Effector CD8-positive, alpha-beta T cell (primary cell): ENCODE data around the gene LMNA.

ENCODE experiments used
- DNase-seq: peaks from one replicate; lab custom pipeline; 2025; lab: John Stamatoyannopoulos, UW

The LMNA gene

DNA sequence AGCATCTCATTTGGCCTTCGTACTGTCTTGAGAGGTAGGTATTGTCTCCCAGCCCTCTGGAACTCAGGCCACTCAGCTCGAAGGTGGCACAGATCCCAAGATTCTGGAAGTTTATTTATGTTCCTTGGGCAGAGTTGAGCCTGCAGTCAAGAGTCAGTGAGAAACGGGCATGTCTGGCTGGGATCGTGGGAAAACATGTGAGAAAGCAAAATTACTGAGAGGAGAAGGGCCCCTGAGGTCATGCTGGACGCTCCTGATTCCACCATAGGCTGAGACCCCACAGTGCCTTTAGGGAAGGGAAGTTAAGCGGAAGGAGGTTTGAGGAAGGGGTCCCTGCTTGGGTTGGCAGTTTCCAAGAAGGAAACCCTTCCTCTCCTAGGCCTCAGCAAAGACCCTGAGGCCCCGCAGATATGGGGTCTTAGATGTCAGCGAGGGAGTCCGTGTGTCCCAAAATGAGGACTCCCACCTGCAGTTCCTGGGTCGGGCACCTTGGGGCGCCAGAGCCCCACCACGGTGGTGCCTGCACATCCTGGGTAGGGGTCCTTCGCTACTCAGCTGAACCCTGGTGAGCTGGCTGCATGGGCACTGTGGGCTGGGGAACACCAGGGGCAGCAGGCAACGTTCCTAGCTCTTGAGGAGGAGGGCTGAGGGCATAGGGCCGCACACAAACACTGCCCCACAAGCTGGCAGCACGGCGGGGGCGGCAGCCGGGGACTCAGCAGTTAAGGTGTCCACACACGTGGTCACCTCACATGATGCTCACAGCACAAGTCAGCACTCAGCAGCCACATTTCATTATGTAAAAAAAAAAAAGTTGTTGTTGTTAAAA, 26.6 kb downstream of the LMNA start:
- DNase-seq = no peak

DNA sequence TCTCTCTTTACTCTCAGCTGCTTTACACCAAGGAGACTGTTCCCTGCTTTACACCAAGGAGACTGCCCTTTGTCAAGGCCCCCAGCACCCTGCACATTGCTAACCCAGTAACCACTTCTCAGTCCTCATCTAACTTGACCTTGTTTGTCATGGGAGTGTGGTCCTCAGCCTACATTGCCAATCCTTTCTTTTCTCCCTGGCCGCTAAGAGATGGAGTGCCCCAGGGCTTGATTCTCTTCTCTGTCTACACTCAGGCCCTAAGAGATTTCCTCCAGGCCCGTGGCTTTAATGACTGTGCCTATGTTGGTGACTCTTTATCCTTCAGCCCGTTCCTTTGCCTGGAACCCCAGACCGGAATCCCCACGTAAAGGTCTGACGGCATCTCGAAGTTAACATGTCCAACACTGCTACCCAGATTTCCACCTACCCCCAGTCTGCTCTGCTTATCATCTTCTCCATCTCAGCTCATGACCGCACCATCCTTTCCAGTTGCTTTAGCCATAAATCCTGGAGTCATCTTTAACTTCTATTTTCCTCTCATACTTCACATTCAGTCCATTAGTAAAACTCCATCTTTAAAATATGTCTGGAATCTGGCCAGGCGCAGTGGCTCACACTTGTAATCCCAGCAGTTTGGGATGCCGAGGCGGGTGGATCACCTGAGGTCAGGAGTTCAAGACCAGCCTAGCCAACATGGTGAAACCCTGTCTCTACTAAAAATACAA, 29.4 kb downstream of the LMNA start:
- DNase-seq = no peak

DNA sequence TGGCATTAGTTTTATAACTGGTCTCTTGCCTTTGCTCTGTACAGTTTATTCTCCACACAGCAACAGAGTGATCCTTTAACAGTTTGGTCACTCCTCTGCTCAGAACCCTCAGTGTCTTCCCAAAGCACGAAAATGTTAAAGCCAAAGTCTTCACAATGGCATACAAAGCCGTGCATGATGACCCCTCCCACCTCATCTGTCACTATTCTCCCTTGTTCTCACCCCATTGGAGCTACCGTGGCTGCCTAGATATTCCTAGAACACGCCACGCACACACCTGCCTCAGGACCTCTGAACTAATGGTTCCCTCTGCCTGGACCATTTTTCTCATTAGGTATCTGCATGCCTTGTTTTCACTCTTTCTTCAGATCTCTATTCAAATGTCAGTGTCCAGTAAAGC, 30.2 kb downstream of the LMNA start:
- no peak for DNase-seq

DNA sequence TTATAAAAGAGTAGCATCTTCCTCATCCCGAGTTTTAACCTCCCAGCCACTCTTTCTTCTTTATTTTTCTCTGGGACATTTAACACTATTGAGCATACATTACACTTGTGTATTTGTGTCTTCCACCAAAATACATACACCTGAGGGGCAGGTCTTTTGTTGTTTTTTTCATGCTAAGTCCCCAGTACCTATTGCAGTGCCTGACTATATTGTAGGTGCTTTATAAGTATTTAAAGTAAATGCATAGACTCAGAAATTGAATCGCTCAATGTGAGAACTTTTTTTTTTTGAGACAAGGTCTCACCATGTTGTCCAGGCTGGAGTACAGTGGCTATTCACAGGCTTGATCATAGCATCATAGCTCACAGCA, 31.1 kb downstream of the LMNA start:
- no peak for DNase-seq

DNA sequence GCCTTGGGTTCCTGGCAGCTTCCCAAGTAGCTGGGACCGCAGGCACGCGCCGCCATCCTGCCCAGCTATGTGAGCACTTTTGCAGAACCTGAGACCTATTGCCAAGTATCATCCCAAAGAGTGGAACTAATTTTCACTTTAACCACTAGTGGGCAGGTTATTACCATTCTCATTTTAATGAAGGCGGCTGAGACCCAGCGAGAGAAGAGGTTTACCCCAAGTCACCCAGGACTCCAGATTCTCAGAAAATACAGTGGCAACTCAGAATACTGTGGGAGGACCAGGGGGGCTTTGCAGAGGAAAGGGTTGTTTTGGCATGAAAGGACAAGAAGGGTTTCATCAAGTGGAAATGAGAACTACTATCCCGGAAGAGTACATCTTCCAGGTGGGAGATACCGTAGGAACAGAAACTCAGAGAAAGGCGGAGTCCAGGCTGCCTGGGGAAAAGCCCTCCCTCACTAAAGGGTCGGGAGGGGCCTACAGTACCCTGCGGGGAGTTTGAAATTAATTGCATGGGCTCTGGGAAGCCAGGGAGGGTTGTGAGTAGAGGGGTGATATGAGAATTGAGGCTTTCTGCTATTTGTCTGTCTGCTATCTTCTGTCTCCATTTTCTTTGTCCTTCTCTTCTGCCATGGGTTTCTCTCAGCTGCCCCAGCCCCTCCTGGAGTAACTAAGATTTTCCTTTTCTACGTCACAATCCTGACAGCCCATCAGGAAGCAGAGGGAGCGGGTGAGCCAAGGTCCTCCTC, 31.7 kb downstream of the LMNA start:
- DNase-seq = no peak

DNA sequence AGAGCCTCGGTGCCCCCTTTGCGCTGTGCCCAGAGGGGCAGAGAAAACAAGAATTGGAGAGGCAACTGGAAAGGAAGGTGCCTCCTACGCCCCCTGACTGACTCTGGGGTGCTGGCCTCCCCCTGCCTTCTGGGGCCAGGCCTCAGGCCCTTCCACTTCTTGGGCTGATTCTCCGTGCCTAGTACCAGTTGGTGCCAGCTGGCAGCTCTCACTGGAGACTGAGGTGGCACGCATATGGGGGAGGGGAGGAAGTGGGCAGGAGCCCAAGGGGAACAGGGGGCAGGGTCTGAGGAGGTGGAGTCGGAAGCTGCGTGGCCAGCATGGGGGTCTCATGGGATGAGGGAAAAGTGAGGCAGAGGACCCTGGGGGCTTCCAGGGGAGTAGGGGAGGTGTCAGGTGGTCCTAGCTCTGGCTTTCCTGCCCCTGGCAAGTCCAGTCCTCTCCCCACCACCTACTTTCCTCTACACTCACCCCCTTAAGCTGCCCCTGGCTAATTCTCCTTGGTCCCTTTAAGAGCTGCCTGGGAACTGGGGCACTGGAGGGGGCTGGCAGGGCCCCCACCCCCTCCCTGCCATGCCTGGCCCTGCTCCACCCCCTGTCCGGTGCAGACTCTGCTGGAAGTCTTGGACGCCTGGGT, 32.4 kb downstream of the LMNA start:
- no peak for DNase-seq

DNA sequence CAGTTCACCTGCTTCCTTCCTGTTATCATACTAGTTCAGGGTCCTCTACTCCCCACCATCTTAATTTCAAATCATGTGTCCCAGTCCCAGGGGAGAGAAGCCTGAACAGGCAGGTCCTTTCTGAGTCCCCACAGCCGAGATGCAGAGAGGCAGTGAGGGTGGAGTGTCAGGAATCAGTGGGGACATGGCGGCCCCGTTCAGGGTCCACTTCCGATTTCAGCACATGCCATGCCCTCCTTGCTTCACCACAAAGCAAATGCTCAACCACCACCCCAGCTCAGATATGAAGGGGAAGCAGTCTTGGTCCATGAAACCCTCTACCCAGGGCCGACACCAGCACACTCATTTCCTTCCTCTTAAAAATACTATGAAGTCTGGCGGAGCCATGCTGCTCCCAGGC, 33.7 kb downstream of the LMNA start:
- DNase-seq = no peak

DNA sequence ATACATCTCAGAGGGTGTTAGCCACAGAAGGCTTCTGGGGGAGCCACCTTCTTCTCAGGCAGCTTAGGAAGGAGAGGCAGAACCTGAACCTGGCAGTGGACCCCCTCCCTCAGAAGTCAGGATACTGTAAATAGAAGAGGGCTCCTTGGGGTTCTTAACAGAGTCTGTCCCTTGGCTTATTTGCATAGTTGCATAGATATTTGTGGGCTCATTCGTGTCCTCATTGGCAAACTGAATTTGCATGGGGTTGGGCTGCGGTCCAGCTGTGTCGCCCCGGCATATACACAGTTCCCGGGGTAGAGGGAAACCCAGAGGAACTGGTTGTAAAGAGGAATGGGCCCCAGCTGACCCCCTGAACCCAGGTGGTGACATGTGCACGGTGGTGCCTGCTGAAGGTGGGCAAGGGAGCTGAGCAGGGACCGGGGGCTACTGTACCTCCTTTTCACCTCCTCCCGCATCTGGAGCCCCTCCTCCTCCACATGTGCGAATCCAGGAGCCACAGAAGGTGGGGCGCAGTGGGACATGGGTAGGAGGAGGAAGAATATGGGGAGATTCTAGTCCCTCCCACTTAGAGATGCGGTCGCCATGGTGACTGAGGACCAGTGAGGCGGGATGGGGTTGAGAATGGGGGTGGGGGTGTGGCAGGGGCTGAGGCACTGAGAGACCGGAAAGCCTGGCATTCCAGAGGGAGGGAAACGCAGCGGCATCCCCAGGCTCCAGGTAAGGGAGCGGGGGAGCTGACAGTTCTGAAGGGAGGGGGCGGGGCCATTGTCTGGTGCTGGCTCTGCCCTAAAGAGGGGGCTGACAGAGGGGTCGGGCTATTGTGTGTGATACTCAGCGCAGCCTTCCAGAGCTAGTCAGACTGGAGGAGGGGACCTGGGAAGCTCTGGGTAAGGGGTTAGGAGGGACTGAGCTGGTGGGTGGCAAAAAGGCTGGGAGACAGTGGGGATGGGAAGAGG, 35.1 kb downstream of the LMNA start:
- no peak for DNase-seq

DNA sequence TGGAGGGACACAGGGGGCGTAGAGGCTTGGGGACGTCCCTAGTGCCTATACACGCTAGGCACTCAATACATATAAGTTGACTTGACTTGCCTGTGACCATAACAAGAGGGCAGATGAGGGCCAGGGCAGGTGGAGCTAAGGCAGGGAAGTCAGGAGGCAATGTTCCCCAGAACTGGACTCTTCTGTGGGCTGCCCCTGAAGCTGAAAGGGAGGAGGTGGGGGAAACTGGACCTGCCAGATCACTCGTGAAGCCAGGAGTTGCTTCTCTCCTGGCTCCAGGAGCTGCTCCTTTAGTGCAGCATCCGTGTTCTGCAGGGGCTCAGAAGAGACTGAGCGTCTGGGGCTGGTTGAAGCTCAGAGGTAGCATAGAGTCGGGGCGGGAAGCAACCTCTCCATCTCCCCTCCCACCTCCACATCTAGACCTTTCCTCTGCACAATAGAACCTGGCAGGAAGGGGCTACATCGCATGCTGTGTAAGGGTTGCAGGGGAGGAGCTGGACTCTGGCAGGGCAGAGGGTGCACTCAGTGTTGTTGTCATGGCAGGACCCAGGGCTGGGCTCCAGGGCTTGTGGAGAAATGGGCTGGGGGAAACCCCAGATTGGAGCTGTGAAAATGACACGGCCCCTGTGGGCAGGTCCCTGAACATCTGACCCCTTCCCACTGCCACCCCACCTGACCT, 36.0 kb downstream of the LMNA start:
- no peak for DNase-seq

DNA sequence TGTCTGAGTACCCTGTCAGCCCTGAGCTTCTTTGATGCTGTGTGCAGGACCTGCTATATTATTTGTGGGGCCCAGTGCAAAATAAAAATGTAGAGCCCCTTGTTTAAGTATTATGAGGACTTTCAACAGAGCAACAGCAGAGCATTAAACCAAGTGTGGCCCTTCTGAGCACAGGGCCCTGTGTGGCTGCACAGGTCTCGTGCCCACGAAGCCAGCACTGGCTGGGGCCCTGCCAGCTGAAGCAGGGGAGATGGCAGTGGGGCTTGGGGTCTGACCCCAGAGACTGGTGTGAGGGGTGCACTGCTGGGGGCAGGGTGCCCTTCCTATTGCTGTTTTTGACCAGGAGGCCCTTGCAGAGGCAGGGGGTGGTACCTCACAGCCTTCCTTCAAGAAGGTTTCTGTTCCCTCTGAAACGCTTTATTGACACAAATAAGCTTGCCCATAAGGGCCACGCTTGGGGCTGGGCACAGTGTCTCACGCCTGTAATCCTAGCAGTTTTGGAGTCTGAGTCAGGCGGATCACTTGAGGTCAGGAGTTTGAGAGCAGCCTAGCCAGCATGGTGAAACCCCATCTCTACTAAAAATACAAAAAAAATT, 36.7 kb downstream of the LMNA start:
- DNase-seq = no peak

DNA sequence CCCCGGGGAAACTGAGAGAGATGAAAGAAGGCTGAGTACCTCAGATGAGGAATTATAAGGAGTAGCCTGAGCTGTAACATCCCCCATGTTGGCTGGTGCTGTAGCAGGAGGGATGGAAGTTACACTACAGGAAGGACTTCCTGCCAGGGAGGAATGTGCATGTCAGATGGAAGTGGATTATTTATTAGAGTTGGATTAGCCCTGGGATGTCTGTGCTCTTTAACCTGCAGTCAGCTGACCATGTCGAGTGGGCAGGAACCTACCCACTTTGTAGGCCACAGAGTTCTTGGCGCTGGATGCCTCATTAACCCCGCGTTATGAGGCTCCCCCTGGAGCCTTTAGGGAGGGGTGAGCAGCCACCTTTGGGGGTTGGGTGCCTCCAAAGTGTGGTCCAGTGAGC, 38.1 kb downstream of the LMNA start:
- no peak for DNase-seq

DNA sequence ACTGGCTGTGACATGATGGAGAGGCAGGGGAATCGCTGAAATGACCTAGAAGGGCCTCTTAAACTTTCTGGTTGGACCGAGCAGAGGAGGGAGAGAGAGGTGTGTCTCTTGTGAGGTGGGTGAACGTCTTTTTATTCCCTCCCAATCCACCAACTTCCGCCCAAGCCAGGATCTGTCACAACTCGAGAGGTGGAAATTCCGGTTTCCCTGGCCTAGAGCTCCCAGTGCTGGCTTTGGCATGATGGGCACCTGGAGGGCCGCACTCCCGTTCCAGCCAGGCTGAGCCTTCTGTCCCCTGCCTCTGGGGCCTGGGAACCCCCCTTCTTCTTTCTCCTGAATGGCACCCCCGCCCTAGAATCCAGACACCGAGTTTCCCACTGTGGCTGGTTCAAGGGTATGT, 38.9 kb downstream of the LMNA start, which contains the start of gene SEMA4A:
Gene SEMA4A (plus strand): TSS at position 224 of the 400 bp plus-strand sequence. CDS start 994 bp downstream, outside the sequence.
- DNase-seq = no peak

DNA sequence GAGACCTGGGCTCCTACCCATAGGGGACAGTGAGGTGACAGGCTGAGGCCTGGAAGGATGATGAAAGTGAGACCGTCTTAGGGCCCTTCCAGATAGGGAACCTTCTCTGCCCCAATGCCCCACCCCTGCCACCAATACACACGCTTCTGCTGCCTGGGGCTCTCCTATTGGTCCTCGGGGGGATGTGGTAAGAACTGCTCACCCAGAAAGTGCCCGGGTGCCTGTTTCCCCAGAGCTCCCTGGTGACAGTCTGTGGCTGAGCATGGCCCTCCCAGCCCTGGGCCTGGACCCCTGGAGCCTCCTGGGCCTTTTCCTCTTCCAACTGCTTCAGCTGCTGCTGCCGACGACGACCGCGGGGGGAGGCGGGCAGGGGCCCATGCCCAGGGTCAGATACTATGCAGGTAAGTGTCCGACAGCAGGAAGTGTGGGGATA, 39.8 kb downstream of the LMNA start:
- DNase-seq = no peak

DNA sequence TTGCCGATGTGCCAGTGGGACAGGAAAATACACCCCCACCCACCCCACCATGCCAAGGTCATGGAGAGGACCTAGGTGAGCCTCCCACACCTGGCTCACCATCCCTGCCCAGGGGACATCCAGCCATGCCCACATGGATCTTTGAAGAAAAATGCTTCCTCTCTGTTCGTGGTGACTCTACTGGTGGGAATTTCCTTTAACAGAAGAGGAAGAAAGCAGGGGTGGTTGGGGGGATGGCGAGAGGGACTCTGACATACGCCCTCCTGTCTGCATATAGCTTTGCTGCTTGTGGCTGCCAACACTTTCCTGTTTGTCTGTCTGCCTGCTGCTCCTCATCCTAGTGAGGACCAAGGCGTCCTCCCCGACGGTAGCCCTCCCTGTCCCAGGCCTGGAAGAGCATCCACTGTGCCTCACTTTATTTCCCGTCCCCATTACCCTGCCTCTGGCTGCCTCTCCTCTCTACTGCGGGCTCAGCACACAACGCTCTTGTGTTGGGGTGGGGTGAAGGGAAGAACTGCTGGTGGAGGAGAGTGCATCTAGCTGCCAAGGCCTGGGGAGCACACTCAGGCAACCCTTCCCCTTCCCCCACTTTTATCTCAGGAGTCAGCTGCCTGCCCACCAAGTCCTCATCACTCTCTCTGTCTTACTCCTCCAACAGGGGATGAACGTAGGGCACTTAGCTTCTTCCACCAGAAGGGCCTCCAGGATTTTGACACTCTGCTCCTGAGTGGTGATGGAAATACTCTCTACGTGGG, 41.4 kb downstream of the LMNA start:
- DNase-seq = no peak

DNA sequence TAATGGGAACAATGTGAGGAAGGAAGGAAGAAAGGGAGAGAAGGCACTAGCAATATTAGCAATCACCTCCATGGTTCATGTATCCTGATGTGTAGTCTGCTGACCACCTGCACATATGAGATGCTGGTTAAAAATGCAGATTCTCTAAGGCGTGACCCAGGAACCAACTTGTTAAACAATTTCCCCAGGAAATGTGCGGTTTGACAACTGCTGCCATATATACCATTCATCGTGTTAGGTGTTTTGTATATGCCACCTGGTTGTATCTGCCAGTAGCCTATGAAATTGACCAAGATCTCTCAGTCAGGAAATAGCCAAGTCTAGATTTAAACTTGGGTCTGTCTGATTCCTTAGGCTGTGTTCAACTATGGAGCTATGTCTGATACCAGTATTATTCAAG, 43.0 kb downstream of the LMNA start:
- DNase-seq = no peak

DNA sequence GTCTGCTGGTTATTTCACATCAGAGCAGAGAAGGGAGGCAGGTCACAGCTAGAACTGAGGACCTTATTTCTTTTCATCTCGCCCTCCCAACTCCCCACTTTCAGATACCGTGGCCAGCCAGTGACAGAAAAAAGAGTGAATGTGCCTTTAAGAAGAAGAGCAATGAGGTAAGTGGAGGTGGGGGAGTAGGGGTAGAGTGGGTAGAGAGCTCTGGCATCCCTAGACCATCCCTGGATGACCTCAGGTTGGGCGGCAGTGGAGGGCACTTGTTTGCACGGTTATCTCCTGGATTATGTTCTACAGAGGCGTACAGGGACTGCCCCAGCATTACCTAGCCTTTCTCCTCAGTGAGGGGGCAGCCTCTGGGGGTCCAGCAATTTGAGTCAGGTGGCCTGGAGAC, 43.5 kb downstream of the LMNA start:
- no peak for DNase-seq

DNA sequence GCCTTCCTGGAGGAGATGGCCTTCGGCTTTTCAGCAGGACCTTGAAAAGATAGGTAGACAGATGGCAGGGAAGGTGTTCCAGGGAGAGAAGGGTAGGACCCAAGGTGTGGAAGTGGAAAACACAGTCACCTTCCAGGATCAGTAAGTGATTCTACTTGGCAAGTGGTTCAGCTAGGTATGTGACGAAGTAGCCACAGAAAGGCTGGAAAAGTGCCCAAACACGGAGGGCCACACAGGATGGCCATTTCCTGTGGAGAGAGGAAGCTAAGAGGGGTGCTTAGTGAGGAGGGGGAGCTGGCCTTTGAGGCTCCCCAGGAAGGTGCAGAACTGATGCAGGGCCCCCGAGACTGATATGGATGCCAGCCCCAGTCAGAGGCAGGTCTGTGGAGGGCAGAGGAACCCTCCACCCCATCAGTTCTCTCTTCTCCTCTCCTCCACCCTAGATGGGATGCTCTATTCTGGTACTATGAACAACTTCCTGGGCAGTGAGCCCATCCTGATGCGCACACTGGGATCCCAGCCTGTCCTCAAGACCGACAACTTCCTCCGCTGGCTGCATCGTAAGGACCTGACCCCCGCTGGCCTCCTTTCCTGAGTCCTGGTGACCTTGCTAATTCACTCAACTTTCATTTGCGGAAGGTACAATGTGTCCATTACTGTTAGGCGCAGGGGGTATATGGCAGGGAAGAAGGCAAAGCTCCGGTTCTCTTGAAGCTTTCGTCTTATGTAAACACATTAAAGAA, 45.7 kb downstream of the LMNA start:
- DNase-seq = no peak

DNA sequence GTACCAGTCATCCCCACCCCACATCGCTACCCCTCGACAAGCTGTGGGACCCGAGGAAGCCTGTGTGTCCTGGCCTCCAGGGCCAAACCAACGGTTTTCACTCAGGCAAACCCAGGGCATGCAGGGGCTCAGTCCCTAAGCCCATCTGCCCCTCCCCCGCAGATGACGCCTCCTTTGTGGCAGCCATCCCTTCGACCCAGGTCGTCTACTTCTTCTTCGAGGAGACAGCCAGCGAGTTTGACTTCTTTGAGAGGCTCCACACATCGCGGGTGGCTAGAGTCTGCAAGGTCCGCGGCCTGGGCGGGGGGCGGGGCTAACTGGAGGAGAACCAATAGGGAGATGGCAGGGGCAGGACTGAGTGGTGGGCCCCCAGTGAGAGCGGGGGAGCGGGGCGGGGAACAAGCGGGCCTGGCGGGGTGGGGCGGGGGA, 46.2 kb downstream of the LMNA start:
- peak; percentile 70 for DNase-seq
